Measurements from ENCODE around the gene FEZ2. TPM values are rescaled to one million over a fixed set of nuclear protein-coding genes. Genes with fewer than 3 reads are reported as not detected.

FEZ2 gene
- total and polyA plus RNA-seq, 12 donors: 16.4 to 51.7 (median 40.6) TPM

DNA sequence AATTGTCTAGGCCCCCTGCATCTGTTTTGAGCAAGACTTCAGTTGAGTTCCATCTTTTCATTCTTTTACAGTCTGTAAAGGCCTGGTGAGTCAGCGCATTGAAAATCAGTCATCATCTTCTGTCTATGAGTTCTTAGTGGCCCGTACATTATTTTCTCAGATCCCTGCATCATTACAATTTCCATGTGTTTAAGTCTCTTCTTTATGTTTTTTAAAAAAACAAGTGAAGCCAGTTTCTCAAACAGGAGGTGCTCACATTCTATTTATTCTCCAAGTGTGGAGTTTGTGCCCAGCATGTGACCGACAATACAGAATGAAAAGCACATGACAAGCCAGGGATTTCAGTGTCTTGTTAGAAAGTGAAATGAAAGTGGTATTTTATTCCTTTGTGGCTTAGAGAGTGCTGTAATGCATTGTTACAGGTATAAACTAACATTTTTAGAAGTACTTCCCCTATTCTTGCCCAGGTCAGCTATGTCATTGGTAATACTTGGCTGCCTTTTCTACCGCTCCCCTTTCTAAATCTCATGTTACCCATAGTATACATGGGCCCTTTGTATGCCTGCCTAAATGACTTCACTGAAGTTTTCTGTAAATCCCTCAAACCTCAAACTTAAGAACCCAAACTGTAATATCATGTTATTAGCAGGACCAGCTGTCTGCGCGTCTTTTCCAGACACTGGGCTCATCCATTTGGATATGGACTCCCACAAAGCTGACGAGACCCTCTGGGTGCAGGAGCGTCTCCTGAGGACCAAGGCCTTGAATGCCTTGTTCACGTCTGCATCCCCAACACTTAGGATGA, 67.6 kb downstream of the FEZ2 start:
- H3K36me3 ChIP-seq: peaks cover 0 to 36% (median 0%) of the 10 kb centered on the region in 9 donors
- WGBS, 2 donors: 75 to 79% methylated on average over 9 of the region's 9 CpGs
- DNase-seq (no peak), ATAC-seq (peak in 4 of 8 donors; percentile 8 to 24 (median 18))
- no peaks in the 10 kb centered on the region for H3K9me3 ChIP-seq
- intact Hi-C loops (cut with DNase I): loop anchor here in 2 of 10 donors (10.0 kb wide), 1 partner anchor 134 kb away; no protein-coding TSS in a partner anchor
- no peaks in the 10 kb centered on the region for H3K27me3 ChIP-seq
- H3K4me1 ChIP-seq: peaks cover 4 to 41% (median 20%) of the 10 kb centered on the region in 9 donors
- no peak overlapping the region for H3K4me3 ChIP-seq
- H3K27ac ChIP-seq: peak overlapping the region in 6 of 10 donors; percentile 46 to 62 (median 56)
- TF ChIP-seq, protein P1, sequence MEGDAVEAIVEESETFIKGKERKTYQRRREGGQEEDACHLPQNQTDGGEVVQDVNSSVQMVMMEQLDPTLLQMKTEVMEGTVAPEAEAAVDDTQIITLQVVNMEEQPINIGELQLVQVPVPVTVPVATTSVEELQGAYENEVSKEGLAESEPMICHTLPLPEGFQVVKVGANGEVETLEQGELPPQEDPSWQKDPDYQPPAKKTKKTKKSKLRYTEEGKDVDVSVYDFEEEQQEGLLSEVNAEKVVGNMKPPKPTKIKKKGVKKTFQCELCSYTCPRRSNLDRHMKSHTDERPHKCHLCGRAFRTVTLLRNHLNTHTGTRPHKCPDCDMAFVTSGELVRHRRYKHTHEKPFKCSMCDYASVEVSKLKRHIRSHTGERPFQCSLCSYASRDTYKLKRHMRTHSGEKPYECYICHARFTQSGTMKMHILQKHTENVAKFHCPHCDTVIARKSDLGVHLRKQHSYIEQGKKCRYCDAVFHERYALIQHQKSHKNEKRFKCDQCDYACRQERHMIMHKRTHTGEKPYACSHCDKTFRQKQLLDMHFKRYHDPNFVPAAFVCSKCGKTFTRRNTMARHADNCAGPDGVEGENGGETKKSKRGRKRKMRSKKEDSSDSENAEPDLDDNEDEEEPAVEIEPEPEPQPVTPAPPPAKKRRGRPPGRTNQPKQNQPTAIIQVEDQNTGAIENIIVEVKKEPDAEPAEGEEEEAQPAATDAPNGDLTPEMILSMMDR (IDR thresholded peaks at IDR 0.05): no peak

DNA sequence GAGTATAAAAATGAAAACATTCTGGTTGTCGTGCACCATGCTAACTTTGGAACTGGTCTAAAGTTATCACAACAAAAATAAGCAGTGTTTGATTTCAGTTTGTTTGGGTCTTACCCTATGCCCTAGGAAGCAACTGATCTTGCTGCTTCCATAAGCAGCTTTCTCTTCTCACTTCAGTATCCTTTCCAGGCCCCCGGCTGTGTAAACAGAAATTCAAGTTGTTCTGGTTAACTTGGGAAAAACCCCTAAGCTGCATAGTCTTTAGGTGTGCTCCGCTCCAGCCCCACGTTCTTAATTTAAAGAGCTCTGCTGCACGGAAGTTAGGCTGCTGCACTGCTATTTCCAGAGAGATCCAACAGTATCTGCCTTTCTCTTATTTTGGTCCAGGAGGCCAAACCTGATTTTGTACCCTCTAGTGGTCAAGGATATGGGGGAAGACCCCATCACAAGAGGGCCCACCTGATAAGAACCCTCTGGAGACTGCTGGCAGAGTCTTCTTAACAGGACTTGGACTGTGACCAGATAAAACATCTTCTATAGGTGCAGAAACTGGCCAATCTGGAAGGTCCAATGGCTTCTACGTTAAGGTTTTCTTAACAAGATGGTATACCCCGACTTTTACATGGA, 69.1 kb downstream of the FEZ2 start:
- Histone ChIP-seq H3K9me3 (no peaks in the 10 kb centered on the region), H3K4me3 (no peak overlapping the region), H3K4me1 (peaks cover 4 to 44% (median 20%) of the 10 kb centered on the region in 9 donors), H3K27me3 (no peaks in the 10 kb centered on the region), H3K27ac (no peak overlapping the region), H3K36me3 (peaks cover 0 to 41% (median 0%) of the 10 kb centered on the region in 9 donors)
- intact Hi-C loops (cut with DNase I): no loop called here
- ATAC-seq (no peak), DNase-seq (no peak)
- WGBS, 2 donors: 87 to 94% methylated on average over 7 of the region's 7 CpGs
- TF ChIP-seq, protein P1 (IDR thresholded peaks at IDR 0.05): no peak

DNA sequence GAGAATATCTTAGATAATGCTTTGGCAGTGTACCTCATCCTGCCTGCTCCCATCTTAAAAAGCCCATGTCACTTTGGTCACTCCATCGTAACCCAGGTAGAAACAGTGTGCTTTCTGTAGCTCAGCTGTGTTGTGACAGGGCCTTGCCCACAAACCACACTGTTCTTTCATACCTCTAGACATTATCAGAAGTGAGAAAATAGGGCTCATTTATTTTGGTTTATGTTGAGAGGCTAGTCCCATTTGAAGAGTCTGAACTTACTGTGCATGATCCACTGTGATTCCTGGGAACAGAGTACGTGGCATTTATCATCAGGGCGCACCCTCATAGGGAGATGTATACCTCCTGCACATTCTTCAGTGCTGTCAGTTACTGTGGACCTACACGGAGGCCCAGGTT, 69.7 kb downstream of the FEZ2 start:
- peaks cover 0 to 47% (median 2%) of the 10 kb centered on the region in 9 donors for H3K36me3 ChIP-seq
- TF ChIP-seq, protein P1 (IDR thresholded peaks at IDR 0.05): no peak
- DNase-seq (no peak), ATAC-seq (no peak)
- H3K9me3 ChIP-seq: no peaks in the 10 kb centered on the region
- intact Hi-C loops (cut with DNase I): no loop called here
- no peak overlapping the region for H3K27ac ChIP-seq
- H3K4me1 ChIP-seq: peaks cover 4 to 44% (median 20%) of the 10 kb centered on the region in 9 donors
- WGBS, 2 donors: 91 to 92% methylated on average over 4 of the region's 4 CpGs
- H3K27me3 ChIP-seq: no peaks in the 10 kb centered on the region
- H3K4me3 ChIP-seq: no peak overlapping the region

DNA sequence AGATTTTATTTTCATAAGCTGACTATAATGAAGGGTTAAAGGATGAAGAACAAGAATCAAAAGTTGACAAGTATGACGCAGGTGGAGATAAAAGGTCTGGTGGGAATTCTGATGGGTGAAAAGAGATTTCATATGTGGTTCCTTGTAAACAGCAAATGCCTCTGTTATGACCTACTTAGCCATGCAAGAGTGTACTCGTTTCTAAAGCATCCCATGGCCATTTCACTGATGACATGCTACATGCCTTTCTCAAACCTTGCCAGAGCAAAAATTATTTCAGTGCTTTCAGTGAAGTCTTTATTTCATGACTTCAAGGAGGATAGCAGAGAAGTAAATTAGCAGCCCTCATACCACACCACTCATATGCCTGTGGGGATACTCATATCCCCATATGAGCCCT, 71.7 kb downstream of the FEZ2 start:
- peaks cover 0 to 55% (median 15%) of the 10 kb centered on the region in 9 donors for H3K36me3 ChIP-seq
- no peaks in the 10 kb centered on the region for H3K9me3 ChIP-seq
- DNase-seq (no peak), ATAC-seq (no peak)
- intact Hi-C loops (cut with DNase I): no loop called here
- TF ChIP-seq, protein P1 (IDR thresholded peaks at IDR 0.05): no peak
- H3K4me3 ChIP-seq: no peak overlapping the region
- H3K27ac ChIP-seq: no peak overlapping the region
- no peaks in the 10 kb centered on the region for H3K27me3 ChIP-seq
- WGBS, 2 donors: 52 to 64% methylated on average over 2 of the region's 2 CpGs
- peaks cover 4 to 39% (median 16%) of the 10 kb centered on the region in 9 donors for H3K4me1 ChIP-seq

All from heart right ventricle (tissue), 16 donors.